ENCODE results near the gene C6orf141. TPM values are rescaled to one million over a fixed set of nuclear protein-coding genes. Genes with fewer than 3 reads are reported as not detected.

C6orf141 gene
- total RNA-seq, 1 donor from 2014 or later: 0.41 TPM

- H3K27me3 ChIP-seq (ENCODE audit: low read depth): peaks cover 49% of the 10 kb centered on the region
- no peaks in the 10 kb centered on the region for H3K36me3 ChIP-seq
- no peak for TF ChIP-seq CTCF (IDR thresholded peaks at IDR 0.05; ENCODE audit: borderline replicate concordance)
- no peak for DNase-seq
- peaks cover 23% of the 10 kb centered on the region for H3K4me1 ChIP-seq
- no peak overlapping the region for H3K27ac ChIP-seq (replicated peaks)
- no peak overlapping the region for H3K4me3 ChIP-seq
- no peaks in the 10 kb centered on the region for H3K9me3 ChIP-seq (replicated peaks)
- intact Hi-C loops (cut with micrococcal nuclease): no loop called here
Observed at GRCh38 chr6:49553384-49553783, 2.9 kb downstream of the C6orf141 start.

- no peak for DNase-seq
- TF ChIP-seq CTCF (IDR thresholded peaks at IDR 0.05; ENCODE audit: borderline replicate concordance): no peak
- no peaks in the 10 kb centered on the region for H3K9me3 ChIP-seq (replicated peaks)
- intact Hi-C loops (cut with micrococcal nuclease): no loop called here
- H3K4me3 ChIP-seq: no peak overlapping the region
- H3K4me1 ChIP-seq: peaks cover 13% of the 10 kb centered on the region
- H3K36me3 ChIP-seq: no peaks in the 10 kb centered on the region
- peaks cover 24% of the 10 kb centered on the region for H3K27me3 ChIP-seq (ENCODE audit: low read depth)
- no peak overlapping the region for H3K27ac ChIP-seq (replicated peaks)
Observed at GRCh38 chr6:49555951-49556350, 5.5 kb downstream of the C6orf141 start.

- no peak for DNase-seq
- Histone ChIP-seq H3K9me3 (replicated peaks) (no peaks in the 10 kb centered on the region), H3K4me1 (peaks cover 8% of the 10 kb centered on the region), H3K4me3 (no peak overlapping the region), H3K36me3 (no peaks in the 10 kb centered on the region), H3K27ac (replicated peaks) (no peak overlapping the region), H3K27me3 (ENCODE audit: low read depth) (peaks cover 19% of the 10 kb centered on the region)
- intact Hi-C loops (cut with micrococcal nuclease): no loop called here
- TF ChIP-seq CTCF (IDR thresholded peaks at IDR 0.05; ENCODE audit: borderline replicate concordance): no peak
Observed at GRCh38 chr6:49556429-49556837, 6.0 kb downstream of the C6orf141 start.

- H3K36me3 ChIP-seq: no peaks in the 10 kb centered on the region
- peaks cover 1% of the 10 kb centered on the region for H3K4me1 ChIP-seq
- no peak for DNase-seq
- no peaks in the 10 kb centered on the region for H3K9me3 ChIP-seq (replicated peaks)
- no peak overlapping the region for H3K4me3 ChIP-seq
- no peak for TF ChIP-seq CTCF (IDR thresholded peaks at IDR 0.05; ENCODE audit: borderline replicate concordance)
- peaks cover 12% of the 10 kb centered on the region for H3K27me3 ChIP-seq (ENCODE audit: low read depth)
- intact Hi-C loops (cut with micrococcal nuclease): no loop called here
- no peak overlapping the region for H3K27ac ChIP-seq (replicated peaks)
Observed at GRCh38 chr6:49557177-49557576, 6.7 kb downstream of the C6orf141 start.

GRCh38 chr6:49558238-49558637, 7.8 kb downstream of the C6orf141 start:
- no peak for DNase-seq
- H3K27ac ChIP-seq (replicated peaks): no peak overlapping the region
- H3K36me3 ChIP-seq: no peaks in the 10 kb centered on the region
- intact Hi-C loops (cut with micrococcal nuclease): no loop called here
- H3K4me3 ChIP-seq: no peak overlapping the region
- H3K9me3 ChIP-seq (replicated peaks): no peaks in the 10 kb centered on the region
- H3K27me3 ChIP-seq (ENCODE audit: low read depth): peaks cover 8% of the 10 kb centered on the region
- TF ChIP-seq CTCF (IDR thresholded peaks at IDR 0.05; ENCODE audit: borderline replicate concordance): no peak
- H3K4me1 ChIP-seq: no peaks in the 10 kb centered on the region
